Activated T-cell treated with anti-CD3 and anti-CD28 coated beads, Interleukin-2, amount 50 U/mL, for 48 hours (primary cell): ENCODE results near the gene PVR.
"Not testable (repeated sequence)": the region's sequence is repeated elsewhere in the genome, so short reads cannot be mapped to it uniquely, and the experiment has no call there.

Source experiments
- DNase-seq, 2 experiments: peaks; one replicate each; pipeline ENCODE4 v3.0.0-alpha.2; 2020

PVR gene

GRCh38 chr19:44618640-44619357 is 24.9 kb upstream of the PVR start:
- DNase-seq: no peak

GRCh38 chr19:44620667-44621066 is 23.0 kb upstream of the PVR start:
- DNase-seq: no peak

GRCh38 chr19:44621367-44621766 is 22.3 kb upstream of the PVR start:
- DNase-seq: no peak

GRCh38 chr19:44623080-44623479 is 20.6 kb upstream of the PVR start:
- no peak for DNase-seq

- DNase-seq: no peak
These were observed 20.1 kb upstream of the PVR start for GRCh38 chr19:44623626-44624025.

GRCh38 chr19:44624840-44625354 is 18.8 kb upstream of the PVR start:
- no peak for DNase-seq

- DNase-seq: not testable (repeated sequence)
These were observed 18.1 kb upstream of the PVR start for GRCh38 chr19:44625637-44626036.

- no peak for DNase-seq
These were observed 17.6 kb upstream of the PVR start for GRCh38 chr19:44626048-44626624.

- no peak for DNase-seq
These were observed 16.1 kb upstream of the PVR start for GRCh38 chr19:44627631-44628030.

GRCh38 chr19:44628793-44629192 is 14.9 kb upstream of the PVR start:
- DNase-seq: no peak

GRCh38 chr19:44631611-44632010 is 12.1 kb upstream of the PVR start:
- DNase-seq: not testable (repeated sequence)

GRCh38 chr19:44634058-44634457 is 9.7 kb upstream of the PVR start:
- not testable (repeated sequence) for DNase-seq

- no peak for DNase-seq
These were observed 8.9 kb upstream of the PVR start for GRCh38 chr19:44634785-44635184.

- DNase-seq: no peak
These were observed 7.9 kb upstream of the PVR start for GRCh38 chr19:44635581-44636438.

- no peak for DNase-seq
These were observed 7.0 kb upstream of the PVR start for GRCh38 chr19:44636439-44637389.

- DNase-seq: no peak
These were observed 6.3 kb upstream of the PVR start for GRCh38 chr19:44637390-44637764.

- DNase-seq: no peak
These were observed 3.2 kb upstream of the PVR start for GRCh38 chr19:44640518-44640917.

GRCh38 chr19:44641501-44642265 is 2.0 kb upstream of the PVR start:
- no peak for DNase-seq

GRCh38 chr19:44642377-44642776 is 1.3 kb upstream of the PVR start:
- DNase-seq: no peak

- DNase-seq: peak in 1 of 2 experiments; percentile 49
These were observed 799 bp downstream of the PVR start for GRCh38 chr19:44644402-44645016.

GRCh38 chr19:44645407-44646048 is 1.8 kb downstream of the PVR start:
- DNase-seq: no peak
